Astrocyte of the spinal cord (primary cell): ENCODE results near the gene KLHL42.
"Not testable (repeated sequence)": the region's sequence is repeated elsewhere in the genome, so short reads cannot be mapped to it uniquely, and the experiment has no call there.

ENCODE experiments used
- DNase-seq: peaks from one replicate; pipeline ENCODE4 v3.0.0; 2011; ENCODE audit warnings: low read depth, low spot score
- H3K4me3 ChIP-seq: 2 replicates; pipeline ENCODE4 v1.5.1; 2011; ENCODE audit warnings: low read depth, mild to moderate bottlenecking, low read length, moderate library complexity
- CTCF ChIP-seq: IDR thresholded peaks from 2 replicates; pipeline ENCODE4 v1.5.1; 2012; ENCODE audit warnings: low read depth, mild to moderate bottlenecking, low read length, inconsistent platforms
- in situ Hi-C: cut with HindIII; loops from 2 replicates; pipeline ENCODE4 v1.10.0; 2017; ENCODE audit warnings: low sequenced_read_pairs

The KLHL42 gene

GRCh38 chr12:27840229-27840999 lies 60.4 kb downstream of the KLHL42 start:
- TF ChIP-seq CTCF, result peak; percentile 51
- in situ Hi-C loops, result no loop called here
- no peak overlapping the region for H3K4me3 ChIP-seq
- DNase-seq, result no peak

GRCh38 chr12:27841392-27841882 lies 61.4 kb downstream of the KLHL42 start:
- no peak overlapping the region for H3K4me3 ChIP-seq
- DNase-seq, result peak; percentile 82
- in situ Hi-C loops, result no loop called here
- no peak for TF ChIP-seq CTCF

- TF ChIP-seq CTCF, result no peak
- in situ Hi-C loops, result no loop called here
- peak; percentile 38 for DNase-seq
- no peak overlapping the region for H3K4me3 ChIP-seq
Measured at GRCh38 chr12:27843714-27844245, 63.7 kb downstream of the KLHL42 start.

GRCh38 chr12:27844366-27845090 lies 64.5 kb downstream of the KLHL42 start:
- no peak for TF ChIP-seq CTCF
- in situ Hi-C loops, result no loop called here
- no peak overlapping the region for H3K4me3 ChIP-seq
- DNase-seq, result no peak

GRCh38 chr12:27845187-27845586 lies 65.2 kb downstream of the KLHL42 start:
- no peak overlapping the region for H3K4me3 ChIP-seq
- in situ Hi-C loops, result no loop called here
- no peak for DNase-seq

GRCh38 chr12:27845706-27846105 lies 65.7 kb downstream of the KLHL42 start:
- DNase-seq, in situ Hi-C loops, H3K4me3 ChIP-seq: not testable (repeated sequence)

More at GRCh38 chr12:27845187-27845586, 65.2 kb downstream of the KLHL42 start:
- TF ChIP-seq CTCF, result no peak

GRCh38 chr12:27847293-27847692 lies 67.3 kb downstream of the KLHL42 start:
- DNase-seq, in situ Hi-C loops, H3K4me3 ChIP-seq: not testable (repeated sequence)
